Measurements from ENCODE around the gene DAB2IP.

Gene DAB2IP

DNA sequence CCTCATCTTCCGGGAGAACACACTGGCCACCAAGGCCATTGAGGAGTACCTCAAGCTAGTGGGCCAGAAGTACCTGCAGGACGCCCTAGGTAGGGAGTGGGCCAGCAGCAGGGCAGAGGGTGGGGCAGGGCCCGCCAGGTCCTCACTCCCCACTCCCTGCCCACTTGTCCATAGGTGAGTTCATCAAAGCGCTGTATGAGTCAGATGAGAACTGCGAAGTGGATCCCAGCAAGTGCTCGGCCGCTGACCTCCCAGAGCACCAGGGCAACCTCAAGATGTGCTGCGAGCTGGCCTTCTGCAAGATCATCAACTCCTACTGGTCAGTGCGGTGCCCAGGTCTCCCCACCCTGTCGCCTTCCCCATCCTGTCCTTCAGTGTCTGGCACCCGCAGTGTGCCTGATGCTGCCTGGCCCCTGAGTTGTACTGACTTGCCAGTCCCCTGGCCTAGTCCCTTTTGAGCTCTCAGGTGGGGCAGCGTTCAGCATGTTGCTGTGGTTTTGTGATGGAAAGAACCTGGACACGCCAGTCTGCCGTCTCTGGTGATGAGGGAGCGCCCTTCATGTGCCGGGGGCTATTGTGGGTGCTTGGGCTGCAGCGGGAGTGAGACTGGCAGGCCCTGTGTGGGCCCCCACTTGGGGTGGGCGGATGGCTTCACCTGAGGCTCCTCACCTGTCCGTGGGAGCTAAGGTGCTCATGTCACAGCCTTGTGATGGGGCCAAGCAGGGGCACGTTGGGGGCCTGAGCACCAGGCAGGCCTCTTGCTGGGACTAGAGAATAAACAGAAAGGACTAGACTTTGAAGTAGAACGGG is 112.3 kb downstream of the DAB2IP start:
- no peak for DNase-seq (ENCODE audit: low read depth)

- no peak for DNase-seq (ENCODE audit: low read depth)
These were observed 112.9 kb downstream of the DAB2IP start for GRCh38 chr9:121764371-121764730.

DNA sequence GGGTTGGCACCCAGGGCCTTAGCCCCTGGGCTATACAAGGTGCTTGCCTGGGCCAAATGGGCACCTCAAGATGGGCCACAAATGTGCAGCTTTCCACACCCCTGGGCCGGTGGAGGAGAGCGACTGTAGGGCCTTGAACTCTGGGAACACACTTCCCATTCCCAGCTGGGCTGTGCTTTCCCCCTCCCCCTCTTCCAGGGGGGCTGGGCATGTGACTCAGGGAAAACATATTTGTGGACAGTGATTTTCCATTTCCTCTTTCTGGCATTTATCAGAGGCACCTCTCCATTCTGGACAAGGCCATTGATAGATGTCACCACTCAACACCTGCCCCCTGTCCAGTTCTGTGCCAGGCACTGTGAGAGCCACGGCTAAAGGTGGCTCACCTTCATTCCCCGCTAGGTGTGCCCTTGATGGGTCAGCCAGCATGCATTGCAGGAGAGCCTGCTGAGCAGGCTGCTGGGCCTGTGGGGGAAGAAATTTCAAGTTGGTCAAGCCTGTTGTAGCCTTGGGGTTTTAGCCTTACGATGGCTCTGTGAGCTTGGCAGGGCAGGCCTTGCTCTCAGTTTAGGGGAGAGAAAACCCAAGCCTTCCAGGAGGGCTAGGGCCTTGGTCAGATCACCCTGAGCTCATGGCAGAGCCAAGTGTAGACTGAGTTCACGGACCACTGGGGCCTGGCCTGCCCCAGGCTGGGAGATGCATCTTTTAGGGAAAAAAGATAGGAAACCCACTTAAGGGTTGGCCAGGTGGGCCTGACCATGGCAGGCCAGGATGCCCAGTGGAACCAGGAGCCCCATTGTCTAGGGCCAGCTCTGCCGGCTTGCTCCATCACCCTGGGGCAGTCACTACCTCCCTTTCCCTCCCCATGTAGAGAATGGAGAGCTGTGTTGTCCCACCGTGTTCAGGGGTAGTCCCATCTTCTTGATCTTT is 113.9 kb downstream of the DAB2IP start:
- peak; percentile 35 for DNase-seq (ENCODE audit: low read depth)

- no peak for DNase-seq (ENCODE audit: low read depth)
These were observed 114.7 kb downstream of the DAB2IP start for GRCh38 chr9:121766081-121766683.

DNA sequence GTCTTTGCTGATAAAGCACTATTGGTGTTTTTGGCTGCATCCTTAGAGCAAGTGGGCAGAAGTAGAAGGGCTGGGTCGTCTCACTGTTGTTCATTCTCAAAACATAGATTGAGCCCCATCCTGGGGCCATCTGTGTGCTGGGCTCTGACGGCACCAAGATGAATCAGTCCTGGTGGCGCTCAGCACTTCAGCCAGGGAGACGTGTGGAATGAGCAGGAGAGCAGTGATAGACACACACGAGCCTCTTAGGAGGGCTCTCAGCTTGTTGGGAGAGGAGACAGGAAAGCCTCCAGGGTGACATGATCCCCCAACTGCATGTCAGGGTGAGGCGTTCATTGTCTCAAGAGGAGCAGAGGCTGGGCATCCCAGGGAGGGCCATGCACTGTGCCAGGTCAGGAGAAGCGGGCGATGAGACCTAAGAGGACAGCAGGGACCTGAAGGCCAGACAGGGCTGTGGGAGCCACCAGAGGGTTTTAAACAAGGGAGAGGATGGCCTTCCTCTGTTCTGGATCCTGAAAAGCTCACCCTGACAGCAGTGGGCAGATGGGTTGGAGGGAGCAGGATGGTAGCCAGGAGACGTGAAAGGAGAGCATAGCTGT is 115.8 kb downstream of the DAB2IP start:
- no peak for DNase-seq (ENCODE audit: low read depth)

GRCh38 chr9:121768416-121769015 is 117.1 kb downstream of the DAB2IP start:
- no peak for DNase-seq (ENCODE audit: low read depth)

- no peak for DNase-seq (ENCODE audit: low read depth)
These were observed 118.5 kb downstream of the DAB2IP start for GRCh38 chr9:121769939-121770338.

- DNase-seq (ENCODE audit: low read depth): peak; percentile 39
These were observed 119.2 kb downstream of the DAB2IP start for GRCh38 chr9:121770415-121771273.

DNA sequence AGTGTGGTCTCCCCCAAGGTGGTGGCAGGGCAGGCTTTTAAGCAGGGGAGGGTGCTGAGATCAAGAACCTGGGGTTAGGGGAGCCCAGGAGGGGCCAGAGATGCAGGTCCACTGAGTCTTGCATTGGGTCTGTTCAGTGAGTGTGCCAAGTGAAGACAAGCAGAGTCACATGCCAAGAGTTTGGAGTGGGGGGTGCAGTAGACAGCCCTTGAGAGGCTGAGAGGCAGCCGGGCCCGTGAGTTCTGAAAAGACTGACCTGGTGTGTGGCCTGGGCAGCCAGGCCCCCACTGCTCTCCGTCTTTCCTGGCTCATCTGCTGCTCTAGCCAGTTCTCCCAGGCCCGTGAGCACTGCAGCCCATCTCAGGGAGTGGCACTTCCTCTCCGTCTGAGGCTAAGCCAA is 120.0 kb downstream of the DAB2IP start:
- DNase-seq (ENCODE audit: low read depth): no peak

GRCh38 chr9:121771851-121772599 is 120.6 kb downstream of the DAB2IP start:
- DNase-seq (ENCODE audit: low read depth): no peak

DNA sequence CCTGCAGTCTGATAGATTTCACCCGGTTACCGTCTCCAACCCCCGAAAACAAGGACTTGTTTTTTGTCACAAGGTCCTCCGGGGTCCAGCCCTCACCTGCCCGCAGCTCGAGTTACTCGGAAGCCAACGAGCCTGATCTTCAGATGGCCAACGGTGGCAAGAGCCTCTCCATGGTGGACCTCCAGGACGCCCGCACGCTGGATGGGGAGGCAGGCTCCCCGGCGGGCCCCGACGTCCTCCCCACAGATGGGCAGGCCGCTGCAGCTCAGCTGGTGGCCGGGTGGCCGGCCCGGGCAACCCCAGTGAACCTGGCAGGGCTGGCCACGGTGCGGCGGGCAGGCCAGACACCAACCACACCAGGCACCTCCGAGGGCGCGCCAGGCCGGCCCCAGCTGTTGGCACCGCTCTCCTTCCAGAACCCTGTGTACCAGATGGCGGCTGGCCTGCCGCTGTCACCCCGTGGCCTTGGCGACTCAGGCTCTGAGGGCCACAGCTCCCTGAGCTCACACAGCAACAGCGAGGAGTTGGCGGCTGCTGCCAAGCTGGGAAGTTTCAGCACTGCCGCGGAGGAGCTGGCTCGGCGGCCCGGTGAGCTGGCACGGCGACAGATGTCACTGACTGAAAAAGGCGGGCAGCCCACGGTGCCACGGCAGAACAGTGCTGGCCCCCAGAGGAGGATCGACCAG is 121.3 kb downstream of the DAB2IP start:
- no peak for DNase-seq (ENCODE audit: low read depth)

GRCh38 chr9:121773286-121773953 is 122.0 kb downstream of the DAB2IP start:
- no peak for DNase-seq (ENCODE audit: low read depth)

DNA sequence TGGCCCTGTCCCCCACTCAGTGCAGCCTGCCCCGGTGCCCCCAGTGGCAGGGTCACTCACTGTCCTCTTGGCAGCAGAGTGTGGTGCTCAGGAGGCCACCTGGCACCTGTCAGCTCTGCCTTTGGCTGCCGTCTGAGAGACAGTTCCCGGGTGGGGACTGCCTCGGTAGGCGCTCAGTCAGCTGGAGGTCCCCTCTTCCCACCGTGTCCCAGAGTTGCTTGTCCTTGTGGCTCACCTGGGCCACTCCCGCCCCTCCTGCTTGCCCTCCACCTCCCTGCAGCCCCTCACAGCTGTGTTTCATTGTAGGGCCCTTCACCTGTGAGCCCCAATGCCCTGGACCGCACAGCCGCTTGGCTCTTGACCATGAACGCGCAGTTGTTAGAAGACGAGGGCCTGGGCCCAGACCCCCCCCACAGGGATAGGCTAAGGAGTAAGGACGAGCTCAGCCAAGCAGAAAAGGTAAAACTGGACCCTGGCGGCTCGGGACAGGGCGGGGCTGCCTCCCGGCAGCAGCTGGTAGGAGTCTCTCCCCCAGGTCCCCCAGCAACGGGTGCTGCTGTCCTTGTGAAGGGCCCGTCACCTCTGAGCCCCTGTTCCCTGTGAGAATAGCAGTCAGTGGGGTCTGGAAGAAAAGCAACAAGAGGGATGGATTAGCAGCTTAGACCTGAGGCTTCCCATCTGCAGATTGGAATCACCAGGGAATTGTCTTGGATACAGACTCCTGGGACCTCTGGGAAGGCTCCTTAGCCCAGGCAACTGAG is 122.7 kb downstream of the DAB2IP start:
- DNase-seq (ENCODE audit: low read depth): no peak

GRCh38 chr9:121774715-121775613 is 123.5 kb downstream of the DAB2IP start:
- no peak for DNase-seq (ENCODE audit: low read depth)

GRCh38 chr9:121776001-121776738 is 124.7 kb downstream of the DAB2IP start:
- DNase-seq (ENCODE audit: low read depth): no peak
